NCI-H1436 treated with DMSO at 0.1 percent for 48 hours (cell line): ENCODE data around the gene FHIT.

Source experiments
- DNase-seq: peaks from one replicate; lab custom pipeline; 2025; lab: John Stamatoyannopoulos, UW

Gene FHIT

DNA sequence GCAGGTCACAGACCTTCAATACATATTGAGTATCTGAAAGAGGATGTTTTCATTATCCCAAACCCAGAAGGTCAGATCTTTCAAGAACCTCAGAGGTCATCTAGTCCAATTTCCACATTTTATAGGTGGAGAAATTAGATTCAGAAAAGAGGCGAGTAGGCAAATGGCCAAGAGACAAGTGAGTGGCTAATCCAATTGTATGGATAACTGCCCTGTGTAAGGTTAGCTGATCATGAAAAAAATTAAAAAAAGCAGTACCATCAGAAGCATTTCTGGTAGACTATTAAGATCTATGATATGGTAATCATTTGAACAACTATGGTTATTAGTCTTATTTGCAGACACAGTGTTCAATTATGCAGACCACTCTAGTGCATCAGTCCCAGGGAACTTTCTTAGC is 1540.7 kb downstream of the FHIT start:
- DNase-seq = no peak

DNA sequence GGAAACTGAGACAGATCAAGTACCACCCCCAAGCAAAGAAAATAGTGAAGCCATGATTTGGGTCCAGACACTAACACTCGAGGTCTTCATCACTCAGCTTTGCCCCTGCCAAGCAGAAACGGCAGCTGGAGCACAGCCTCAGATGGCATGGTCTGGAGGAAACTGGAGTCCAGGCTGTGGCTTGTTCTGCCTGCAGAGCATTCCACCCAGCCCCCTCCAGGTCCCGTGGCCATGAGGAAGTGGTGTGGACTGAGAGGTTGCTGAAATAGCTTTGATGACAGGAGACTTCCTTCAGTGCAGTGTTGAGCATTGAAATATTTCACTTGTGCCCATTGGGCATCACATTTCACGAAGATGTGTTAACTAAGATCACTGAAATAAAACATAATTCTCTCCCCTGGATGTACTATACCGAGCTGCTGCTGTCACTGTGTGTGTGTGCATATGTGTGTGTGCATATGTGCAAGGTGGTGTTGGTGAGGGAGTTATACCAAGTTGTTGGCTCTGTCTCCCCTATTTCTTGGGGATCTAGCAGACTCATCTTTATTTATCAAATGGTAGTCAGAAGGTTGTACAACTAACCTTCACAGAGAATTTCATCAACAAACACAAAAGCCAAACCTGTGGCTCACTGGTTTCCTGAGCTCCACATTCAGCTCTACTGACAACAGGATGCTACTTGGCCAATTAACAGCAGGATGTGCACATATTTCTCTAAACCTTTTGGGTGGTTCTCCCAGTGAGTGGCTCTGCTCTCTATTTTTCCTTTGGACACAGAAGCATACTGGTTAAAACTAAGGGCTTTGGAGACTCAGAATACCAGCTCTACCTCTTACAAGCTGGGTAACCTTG is 1541.3 kb downstream of the FHIT start:
- DNase-seq = no peak

DNA sequence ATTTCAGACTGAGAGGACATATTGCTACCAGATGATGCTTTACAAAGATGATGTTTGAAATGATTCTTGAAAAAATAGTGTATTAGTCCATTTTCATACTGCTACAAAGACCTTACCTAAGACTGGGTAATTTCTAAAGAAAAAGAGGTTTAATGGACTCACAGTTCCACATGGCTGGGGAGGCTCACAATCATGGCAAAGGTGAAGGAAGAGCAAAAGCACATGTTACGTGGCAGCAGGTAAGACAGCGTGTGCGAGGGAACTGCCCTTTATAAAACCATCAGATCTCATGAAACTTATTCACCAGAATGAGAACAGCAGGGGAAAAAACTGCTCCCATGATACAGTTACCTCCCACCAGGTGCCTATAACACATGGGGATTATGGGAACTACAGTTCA is 1543.0 kb downstream of the FHIT start:
- no peak for DNase-seq

DNA sequence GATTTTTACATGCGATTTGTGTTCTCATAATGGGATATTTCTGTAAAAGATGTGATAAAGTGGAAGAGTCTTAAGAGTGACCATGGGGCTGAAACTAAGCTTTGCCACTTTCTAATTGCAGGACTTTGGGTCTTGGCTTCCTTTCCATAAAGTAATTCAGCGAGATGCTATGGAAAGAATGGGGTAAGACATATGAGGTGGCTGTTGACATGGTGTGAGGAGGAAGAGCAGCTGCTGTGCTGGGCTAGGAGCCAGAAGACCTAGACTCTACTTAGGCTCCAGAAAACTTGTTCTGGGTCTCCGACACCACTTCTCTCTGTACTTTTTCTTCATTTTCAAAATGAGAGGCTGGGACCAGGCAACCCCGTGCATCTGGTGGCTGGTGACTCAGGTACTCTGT is 1547.0 kb downstream of the FHIT start:
- no peak for DNase-seq

- no peak for DNase-seq
Measured at GRCh38 chr3:59699648-59700320, 1551.5 kb downstream of the FHIT start.
